ENCODE data around the gene COMMD1.
"Not testable (repeated sequence)": the region's sequence is repeated elsewhere in the genome, so short reads cannot be mapped to it uniquely, and the experiment has no call there.

COMMD1 gene

GRCh38 chr2:61966087-61966727 is 60.7 kb downstream of the COMMD1 start:
- DNase-seq = no peak

GRCh38 chr2:61967262-61967661 is 61.8 kb downstream of the COMMD1 start:
- no peak for DNase-seq

DNA sequence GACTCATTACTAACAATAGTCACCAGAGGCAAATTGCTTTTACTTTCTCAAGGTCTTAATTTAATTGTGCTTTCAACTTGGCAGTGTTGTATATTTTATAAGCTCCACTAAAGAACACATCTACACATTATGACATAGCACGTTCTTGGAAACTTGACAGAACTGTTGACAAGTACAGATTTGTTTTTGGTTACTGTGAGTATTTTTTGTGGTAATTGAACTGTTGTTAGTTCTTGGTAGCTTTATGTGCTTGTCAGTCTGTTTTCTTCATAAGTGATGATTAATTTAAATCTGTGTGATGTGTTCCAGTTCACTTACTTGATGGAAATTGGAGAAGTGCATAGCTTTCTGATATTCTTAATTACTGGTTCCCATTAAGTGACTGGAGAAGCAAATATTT is 63.9 kb downstream of the COMMD1 start:
- no peak for DNase-seq

GRCh38 chr2:61970807-61971556 is 65.5 kb downstream of the COMMD1 start:
- DNase-seq = no peak

- no peak for DNase-seq
Measured at GRCh38 chr2:61978522-61978921, 73.0 kb downstream of the COMMD1 start.

DNA sequence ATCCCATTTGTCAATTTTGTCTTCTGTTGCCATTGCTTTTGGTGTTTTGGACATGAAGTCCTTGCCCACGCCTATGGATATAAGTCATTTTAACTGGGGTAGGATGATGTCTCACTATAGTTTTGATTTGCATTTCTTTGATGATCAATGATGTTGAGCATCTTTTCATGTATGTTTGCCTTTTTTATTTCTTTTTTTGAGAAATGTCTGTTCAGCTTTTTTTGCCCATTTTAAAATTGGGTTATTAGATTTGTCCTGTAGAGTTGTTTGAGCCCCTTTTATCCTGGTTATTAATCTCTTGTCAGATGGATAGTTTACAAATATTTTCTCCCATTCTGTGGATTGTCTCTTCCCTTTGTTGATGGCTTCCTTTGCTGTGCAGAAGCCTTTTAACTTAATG is 75.3 kb downstream of the COMMD1 start:
- no peak for DNase-seq

DNA sequence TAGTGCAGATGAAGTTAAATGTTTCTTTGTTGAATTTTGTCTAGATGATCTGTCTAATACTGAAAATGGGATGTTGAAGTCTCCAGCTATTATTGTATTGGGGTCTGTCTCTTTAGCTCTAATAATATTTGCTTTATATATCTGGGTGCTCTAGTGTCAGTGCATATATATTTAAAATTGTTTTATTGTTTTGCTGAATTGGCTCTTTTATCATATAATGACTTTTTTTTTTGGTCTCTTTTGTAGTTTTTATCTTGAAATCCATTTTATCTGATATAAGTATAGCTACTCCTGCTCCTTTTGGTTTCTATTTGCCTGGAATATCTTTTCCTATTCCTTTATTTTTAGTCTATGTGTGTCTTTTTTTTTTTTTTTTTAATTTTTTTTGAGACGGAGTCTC is 79.2 kb downstream of the COMMD1 start:
- DNase-seq = no peak

GRCh38 chr2:61988462-61989366 is 83.2 kb downstream of the COMMD1 start:
- no peak for DNase-seq

DNA sequence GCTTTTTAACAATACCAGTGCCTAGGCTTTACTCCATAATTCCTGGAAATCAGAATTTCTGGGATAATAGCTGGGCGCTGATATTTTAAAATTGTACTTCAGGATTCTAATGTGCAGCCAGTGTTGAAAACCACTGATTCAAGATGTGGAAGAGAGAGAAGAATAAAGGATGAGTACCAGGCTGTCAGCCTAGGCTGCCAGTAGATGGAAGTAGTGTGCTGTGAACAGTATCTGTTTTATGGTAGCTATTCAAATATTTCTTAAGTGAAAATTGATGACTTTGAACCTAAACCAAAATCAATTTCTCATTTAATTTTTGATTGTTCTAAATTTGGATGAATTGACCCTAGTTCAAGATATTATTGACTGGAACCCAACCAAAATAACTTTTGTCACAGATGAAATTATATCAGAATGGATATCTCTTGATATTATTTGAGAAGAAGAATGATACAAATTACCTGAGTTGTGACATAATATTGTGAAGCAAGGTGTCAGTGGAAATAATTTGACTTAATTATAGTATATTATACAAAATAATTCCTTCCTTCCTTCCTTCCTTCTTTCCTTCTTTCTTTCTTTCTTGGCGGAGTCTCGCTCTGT is 88.0 kb downstream of the COMMD1 start:
- no peak for DNase-seq

DNA sequence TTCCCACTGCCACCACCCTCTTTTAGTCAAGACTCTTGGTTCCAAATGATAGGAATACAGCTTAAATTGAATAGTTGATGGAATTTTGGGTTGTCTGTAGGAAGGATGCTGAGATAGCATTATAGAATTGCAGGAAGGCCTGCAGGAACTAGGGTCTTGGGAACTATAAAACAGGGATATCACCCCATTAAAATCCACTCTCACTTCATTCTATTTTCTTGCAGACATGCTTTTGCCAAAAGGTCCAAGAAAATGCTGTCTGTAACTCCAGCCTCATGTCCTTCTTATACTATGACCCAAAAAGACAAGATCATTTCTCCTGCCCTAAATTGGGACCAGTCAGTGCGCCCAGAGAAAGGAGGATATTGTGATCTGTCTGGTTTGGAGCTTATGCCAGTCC is 89.1 kb downstream of the COMMD1 start:
- no peak for DNase-seq

DNA sequence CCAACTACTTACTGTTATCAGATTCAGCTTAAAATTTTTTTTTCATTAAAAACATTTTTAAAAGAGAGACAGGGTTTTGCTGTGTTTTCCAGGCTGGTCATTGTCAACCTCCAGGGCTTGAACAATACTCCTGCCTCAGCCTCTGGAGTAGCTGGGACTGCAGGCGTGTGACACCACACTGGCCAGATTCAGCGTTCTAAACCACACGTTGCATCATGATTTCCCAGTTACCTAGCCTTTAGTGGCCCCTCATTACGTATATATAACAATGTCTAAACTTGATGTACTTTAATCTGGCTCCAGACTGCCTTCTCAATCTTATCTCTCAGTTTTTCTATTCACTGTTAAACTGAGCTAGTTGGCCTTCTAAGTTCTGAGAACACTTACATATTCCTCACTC is 89.6 kb downstream of the COMMD1 start:
- DNase-seq = no peak

DNA sequence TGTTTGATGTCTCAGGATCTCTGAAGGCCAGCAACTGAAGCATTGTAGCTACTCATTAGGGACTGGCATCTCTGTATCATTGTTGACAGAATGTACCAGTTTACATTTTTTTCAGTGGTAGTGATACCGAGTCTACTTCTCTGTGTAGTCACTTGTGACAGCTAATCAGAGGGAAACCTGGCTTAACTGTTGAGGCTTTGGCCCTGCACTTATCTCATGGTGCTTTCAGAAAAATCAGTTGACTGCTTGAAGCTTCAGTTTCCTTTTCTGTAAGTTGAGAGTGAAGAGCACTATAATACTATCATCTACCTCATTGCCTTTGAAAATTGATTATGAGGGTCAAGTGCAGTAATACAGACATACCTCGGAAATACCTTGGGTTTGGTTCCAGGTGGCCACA is 90.0 kb downstream of the COMMD1 start:
- DNase-seq = no peak

GRCh38 chr2:61998426-61998825 is 93.0 kb downstream of the COMMD1 start:
- DNase-seq = no peak

GRCh38 chr2:62000538-62000937 is 95.1 kb downstream of the COMMD1 start:
- no peak for DNase-seq

GRCh38 chr2:62001431-62001830 is 96.0 kb downstream of the COMMD1 start:
- DNase-seq = no peak

GRCh38 chr2:62004428-62004827 is 99.0 kb downstream of the COMMD1 start:
- DNase-seq = not testable (repeated sequence)

DNA sequence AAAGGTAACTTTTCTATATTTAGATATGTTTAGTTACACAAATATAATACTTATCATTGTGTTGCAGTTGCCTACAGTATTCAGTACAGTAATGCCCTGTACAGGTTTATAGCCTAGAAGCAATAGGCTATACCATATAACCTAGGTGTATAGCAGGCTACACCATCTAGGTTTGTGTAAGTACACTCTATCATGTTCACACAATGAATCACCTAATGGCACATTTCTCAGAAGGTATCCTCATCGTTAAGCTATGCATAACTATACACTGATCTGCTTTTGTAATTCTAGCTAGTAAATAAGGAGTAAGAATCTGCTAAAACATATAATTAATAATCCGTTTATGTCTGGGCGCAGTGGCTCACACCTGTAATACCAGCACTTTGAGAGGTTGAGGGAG is 102.1 kb downstream of the COMMD1 start:
- no peak for DNase-seq

DNA sequence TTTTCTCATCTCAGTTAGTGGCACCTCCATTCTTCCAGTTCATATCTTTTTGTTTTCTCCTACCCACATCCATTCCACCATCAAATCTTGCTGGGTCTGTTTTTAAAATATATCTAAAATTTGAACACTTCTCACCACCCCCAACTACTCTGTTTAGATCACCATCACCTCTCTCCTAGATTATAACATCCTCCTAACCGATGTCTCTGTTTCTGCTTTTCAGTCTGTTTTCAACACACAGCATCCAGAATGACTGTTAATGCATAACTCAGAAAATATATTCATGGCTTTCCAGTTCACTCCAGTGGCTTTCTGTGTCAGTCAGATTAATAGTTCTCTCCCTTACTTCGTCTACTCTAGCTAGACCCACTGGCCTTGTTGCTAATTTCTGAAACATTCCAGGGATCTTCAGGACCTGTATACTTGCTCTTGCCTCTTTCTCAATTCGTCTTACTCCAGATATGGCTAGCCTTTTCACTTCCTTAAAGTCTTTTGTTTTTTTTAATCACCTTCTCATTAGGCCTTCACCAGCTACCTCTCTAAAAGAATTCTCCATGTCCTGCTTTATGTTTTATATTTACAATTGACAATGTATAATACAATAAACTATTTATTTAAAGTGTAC is 105.3 kb downstream of the COMMD1 start:
- no peak for DNase-seq

GRCh38 chr2:62013641-62014040 is 108.2 kb downstream of the COMMD1 start:
- no peak for DNase-seq

- DNase-seq = no peak
Measured at GRCh38 chr2:62014102-62014501, 108.6 kb downstream of the COMMD1 start.

DNA sequence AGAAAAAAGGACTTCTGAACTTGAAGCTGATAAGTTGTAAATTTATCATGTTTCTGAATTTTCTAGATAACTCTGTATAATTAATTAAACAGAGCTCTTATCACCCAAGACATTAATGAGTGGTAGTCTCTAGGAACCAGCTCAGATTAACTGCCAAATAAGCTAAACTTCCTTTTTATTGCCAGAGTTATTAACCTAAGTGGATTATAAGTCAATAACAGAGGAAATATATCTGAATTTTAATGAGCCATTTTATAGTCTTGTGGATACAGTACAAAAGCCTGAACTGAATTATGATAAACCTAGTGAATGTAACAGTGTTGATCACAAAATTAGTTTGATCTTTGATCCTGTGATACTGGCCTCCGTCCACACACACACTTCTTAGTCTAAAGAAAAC is 111.5 kb downstream of the COMMD1 start:
- DNase-seq = no peak

- no peak for DNase-seq
Measured at GRCh38 chr2:62029910-62030309, 124.4 kb downstream of the COMMD1 start.

GRCh38 chr2:62030902-62031301 is 125.4 kb downstream of the COMMD1 start:
- no peak for DNase-seq
